ENCODE data around the gene FAM163B. TPM values are rescaled to one million over a fixed set of nuclear protein-coding genes. Genes with fewer than 3 reads are reported as not detected.

The FAM163B gene
- total RNA-seq, 2 donors from 2014 or later, result 1.2 TPM; not detected in 1

DNA sequence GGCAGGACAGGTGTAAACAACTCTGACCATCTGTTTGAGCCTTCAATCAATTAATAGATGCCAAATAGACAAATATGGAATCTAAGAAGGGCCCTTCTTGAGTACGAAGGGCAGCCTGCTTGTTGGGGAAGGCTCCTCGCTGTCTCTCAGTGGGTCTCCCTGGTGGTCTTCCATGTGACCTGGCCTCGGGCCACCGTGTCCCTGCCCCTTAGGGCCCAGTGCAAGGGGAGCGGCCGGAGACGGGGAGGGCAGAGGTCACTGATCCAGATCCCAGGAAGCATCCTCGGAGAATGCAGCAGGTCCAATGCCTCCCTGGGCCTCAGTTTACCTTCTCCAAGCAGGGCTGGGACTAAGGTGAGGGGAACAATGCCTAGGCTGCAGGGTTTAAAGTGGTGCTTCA lies 29.5 kb upstream of the FAM163B start:
- Histone ChIP-seq H3K4me1 (no peaks in the 10 kb centered on the region), H3K27ac (no peak overlapping the region), H3K36me3 (no peaks in the 10 kb centered on the region), H3K27me3 (no peaks in the 10 kb centered on the region), H3K9ac (ENCODE audit: low read depth in 2 of 2, low read length in 2 of 2) (no peak overlapping the region), H3K9me3 (no peaks in the 10 kb centered on the region), H3K4me3 (no peak overlapping the region)
- intact Hi-C loops (cut with DNase I), result no loop called here
- DNase-seq, result no peak
- TF ChIP-seq CTCF (IDR thresholded peaks at IDR 0.05), result no peak

DNA sequence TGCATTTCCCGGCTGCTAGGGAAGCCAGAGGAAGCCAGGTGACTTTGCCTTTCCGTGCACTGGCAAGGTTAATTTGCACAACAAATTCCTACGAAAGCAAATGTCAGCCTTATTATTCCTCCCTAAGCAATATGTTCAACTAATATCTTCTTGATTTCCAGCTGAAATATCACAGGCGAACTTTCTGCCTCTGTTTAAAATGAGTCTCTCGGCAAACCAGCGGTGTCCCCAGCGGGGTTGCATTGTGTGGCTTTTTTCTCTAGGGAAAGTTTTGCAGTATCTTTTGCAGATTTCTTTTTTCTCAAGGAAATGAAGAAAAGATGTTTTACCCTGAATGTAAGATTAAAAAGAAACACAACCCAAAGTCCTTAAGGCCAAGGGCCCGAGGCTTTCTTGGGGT lies 28.9 kb upstream of the FAM163B start:
- no peak overlapping the region for H3K4me3 ChIP-seq
- no peaks in the 10 kb centered on the region for H3K4me1 ChIP-seq
- no peak overlapping the region for H3K27ac ChIP-seq
- no peak for DNase-seq
- intact Hi-C loops (cut with DNase I), result no loop called here
- no peaks in the 10 kb centered on the region for H3K9me3 ChIP-seq
- H3K36me3 ChIP-seq, result no peaks in the 10 kb centered on the region
- H3K9ac ChIP-seq (ENCODE audit: low read depth in 2 of 2, low read length in 2 of 2), result no peak overlapping the region
- no peak for TF ChIP-seq CTCF (IDR thresholded peaks at IDR 0.05)
- H3K27me3 ChIP-seq, result no peaks in the 10 kb centered on the region

DNA sequence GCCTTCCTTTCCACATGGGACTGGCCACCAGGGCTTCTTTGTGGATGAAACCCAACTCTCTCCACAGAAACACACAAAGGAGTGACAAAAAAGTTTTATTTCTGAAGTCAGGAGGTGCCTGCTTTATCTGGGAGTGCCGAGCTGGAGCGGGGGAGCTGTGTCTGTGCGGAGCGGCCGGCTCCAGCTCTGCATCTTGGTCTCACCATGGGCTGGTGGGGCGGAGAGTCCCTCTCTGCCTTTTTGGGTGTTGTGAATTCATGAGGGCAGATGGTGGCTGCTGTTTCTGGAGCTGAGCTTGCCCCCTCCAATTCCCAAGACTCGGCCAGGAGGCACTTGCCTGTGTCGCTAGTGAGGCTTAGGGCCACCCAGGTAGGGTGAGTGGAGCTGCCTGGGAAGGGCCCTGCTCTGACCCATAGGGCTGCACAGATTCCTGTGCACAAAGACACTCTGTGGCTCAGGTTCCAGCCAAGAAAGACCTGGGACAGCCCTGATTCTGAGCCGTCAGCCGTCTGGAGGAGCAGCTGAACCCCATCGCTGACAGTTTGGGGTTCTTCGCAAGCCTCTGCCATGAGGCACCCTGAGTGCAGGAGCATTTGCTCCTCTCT lies 28.4 kb upstream of the FAM163B start:
- Histone ChIP-seq H3K9ac (ENCODE audit: low read depth in 2 of 2, low read length in 2 of 2) (no peak overlapping the region), H3K4me3 (no peak overlapping the region), H3K27me3 (no peaks in the 10 kb centered on the region), H3K27ac (no peak overlapping the region), H3K4me1 (no peaks in the 10 kb centered on the region), H3K9me3 (no peaks in the 10 kb centered on the region), H3K36me3 (no peaks in the 10 kb centered on the region)
- intact Hi-C loops (cut with DNase I), result no loop called here
- no peak for TF ChIP-seq CTCF (IDR thresholded peaks at IDR 0.05)
- no peak for DNase-seq

GRCh38 chr9:133636902-133637301 lies 27.7 kb upstream of the FAM163B start:
- no peak overlapping the region for H3K27ac ChIP-seq
- no peaks in the 10 kb centered on the region for H3K36me3 ChIP-seq
- H3K4me3 ChIP-seq, result no peak overlapping the region
- DNase-seq, result no peak
- no peak overlapping the region for H3K9ac ChIP-seq (ENCODE audit: low read depth in 2 of 2, low read length in 2 of 2)
- no peaks in the 10 kb centered on the region for H3K4me1 ChIP-seq
- intact Hi-C loops (cut with DNase I), result no loop called here
- no peak for TF ChIP-seq CTCF (IDR thresholded peaks at IDR 0.05)
- H3K27me3 ChIP-seq, result no peaks in the 10 kb centered on the region
- H3K9me3 ChIP-seq, result no peaks in the 10 kb centered on the region

DNA sequence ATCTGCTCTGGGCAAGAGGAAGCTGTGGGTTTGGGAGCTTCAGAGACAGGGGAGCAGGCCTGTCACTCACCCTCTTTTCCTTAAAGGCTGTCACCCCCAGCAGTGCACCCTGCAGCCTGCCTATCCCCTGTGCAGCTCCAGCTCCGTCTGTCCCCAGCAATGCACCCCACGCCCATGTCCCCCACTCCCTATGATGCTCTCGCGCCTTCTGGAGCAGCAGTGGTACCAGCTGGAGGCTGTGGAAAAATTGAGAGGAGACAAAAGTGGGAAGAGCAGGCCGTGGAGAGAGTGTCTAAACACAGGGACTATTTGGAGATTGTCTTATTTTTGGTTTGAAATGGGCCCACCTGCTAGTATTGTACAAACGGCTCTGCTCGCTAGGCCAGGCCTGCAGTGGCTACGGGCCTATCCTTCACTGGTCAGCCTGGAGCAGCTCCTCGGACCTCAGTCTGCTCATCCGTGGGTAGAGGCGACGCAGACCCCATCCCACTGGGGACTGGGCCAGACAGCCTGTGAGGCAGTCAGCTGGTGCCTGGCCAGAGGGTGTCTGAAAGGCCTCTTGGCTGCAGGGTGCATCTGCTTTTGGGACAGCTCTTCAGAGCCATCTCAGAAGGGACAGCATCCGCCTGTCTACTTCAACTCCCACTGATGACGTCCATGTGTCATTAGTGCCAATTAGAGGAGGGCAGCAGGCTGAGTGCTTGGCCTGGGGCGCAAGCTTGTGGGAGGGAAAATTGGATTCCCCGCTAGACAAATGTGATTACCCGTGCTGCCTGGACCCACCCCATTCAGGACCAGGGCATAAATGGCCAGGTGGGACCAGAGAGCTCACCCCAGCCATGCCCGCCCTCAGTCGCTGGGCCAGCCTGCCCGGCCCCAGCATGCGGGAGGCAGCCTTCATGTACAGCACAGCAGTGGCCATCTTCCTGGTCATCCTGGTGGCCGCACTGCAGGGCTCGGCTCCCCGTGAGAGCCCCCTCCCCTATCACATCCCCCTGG lies 26.6 kb upstream of the FAM163B start, which contains the start of gene DBH:
TSS of gene DBH (plus strand) at position 831 of the 999 bp plus-strand sequence. CDS start at position 840, 9 bp downstream.
- no peaks in the 10 kb centered on the region for H3K36me3 ChIP-seq
- DNase-seq, result no peak
- H3K9me3 ChIP-seq, result no peaks in the 10 kb centered on the region
- no peak within 1 kb of the TSS for H3K9ac ChIP-seq (ENCODE audit: low read depth in 2 of 2, low read length in 2 of 2)
- H3K4me1 ChIP-seq, result no peaks in the 10 kb centered on the region
- no peak within 1 kb of the TSS for H3K27ac ChIP-seq
- H3K4me3 ChIP-seq, result no peak within 1 kb of the TSS
- no peak for TF ChIP-seq CTCF (IDR thresholded peaks at IDR 0.05)
- no peaks in the 10 kb centered on the region for H3K27me3 ChIP-seq
- intact Hi-C loops (cut with DNase I), result no loop called here
